Measurements from ENCODE around the gene ZRANB3. TPM values are rescaled to one million over a fixed set of nuclear protein-coding genes. Genes with fewer than 3 reads are reported as not detected.

The ZRANB3 gene
- total and polyA plus RNA-seq, 2 of the 13 experiments (the other 11 are each of a cell fraction or from before 2014, with no cell fraction given): 5.8 to 25.2 TPM

DNA sequence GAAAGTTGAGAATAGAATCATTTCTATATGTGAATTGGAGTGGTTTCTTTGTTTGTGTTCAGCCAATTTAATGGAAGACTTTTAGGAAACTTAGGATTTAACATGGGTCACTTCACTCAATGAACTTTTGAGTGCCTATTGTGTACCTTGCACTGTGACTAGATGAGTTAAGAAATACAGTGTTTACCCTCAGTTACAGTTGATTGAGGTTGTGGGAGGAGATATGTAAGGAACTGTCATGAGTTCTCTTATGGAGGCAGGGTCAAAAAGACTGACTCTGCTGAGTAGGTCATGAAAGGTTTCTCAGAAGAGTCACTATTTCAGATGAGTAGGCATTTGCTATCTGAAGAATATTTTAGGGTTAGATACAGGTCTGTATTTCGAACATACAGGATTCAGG is 380.3 kb downstream of the ZRANB3 start (continued):
- no peak for TF ChIP-seq TBL1XR1 (IDR thresholded peaks at IDR 0.05; ENCODE audit: borderline replicate concordance, low read length, partially characterized antibody)
- no peak for TF ChIP-seq TP53 (CRISPR knock-in tag; conservative IDR thresholded peaks at IDR 0.05)
- no peak for TF ChIP-seq ZNF713 (CRISPR knock-in tag; IDR thresholded peaks at IDR 0.05)
- TF ChIP-seq ARNT2 (CRISPR knock-in tag; IDR thresholded peaks at IDR 0.05; ENCODE audit: low read depth): no peak
- TF ChIP-seq FOXO1 (CRISPR knock-in tag; IDR thresholded peaks at IDR 0.05): 0 out of 2 replicates have a peak, but pooled peaks have one; percentile 28
- TF ChIP-seq, protein P1, sequence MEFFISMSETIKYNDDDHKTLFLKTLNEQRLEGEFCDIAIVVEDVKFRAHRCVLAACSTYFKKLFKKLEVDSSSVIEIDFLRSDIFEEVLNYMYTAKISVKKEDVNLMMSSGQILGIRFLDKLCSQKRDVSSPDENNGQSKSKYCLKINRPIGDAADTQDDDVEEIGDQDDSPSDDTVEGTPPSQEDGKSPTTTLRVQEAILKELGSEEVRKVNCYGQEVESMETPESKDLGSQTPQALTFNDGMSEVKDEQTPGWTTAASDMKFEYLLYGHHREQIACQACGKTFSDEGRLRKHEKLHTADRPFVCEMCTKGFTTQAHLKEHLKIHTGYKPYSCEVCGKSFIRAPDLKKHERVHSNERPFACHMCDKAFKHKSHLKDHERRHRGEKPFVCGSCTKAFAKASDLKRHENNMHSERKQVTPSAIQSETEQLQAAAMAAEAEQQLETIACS (CRISPR knock-in tag; IDR thresholded peaks at IDR 0.05): no peak
- TF ChIP-seq TAF15 (IDR thresholded peaks at IDR 0.05; ENCODE audit: low read depth, low read length, poor library complexity, severe bottlenecking): no peak
- TF ChIP-seq, protein P2, sequence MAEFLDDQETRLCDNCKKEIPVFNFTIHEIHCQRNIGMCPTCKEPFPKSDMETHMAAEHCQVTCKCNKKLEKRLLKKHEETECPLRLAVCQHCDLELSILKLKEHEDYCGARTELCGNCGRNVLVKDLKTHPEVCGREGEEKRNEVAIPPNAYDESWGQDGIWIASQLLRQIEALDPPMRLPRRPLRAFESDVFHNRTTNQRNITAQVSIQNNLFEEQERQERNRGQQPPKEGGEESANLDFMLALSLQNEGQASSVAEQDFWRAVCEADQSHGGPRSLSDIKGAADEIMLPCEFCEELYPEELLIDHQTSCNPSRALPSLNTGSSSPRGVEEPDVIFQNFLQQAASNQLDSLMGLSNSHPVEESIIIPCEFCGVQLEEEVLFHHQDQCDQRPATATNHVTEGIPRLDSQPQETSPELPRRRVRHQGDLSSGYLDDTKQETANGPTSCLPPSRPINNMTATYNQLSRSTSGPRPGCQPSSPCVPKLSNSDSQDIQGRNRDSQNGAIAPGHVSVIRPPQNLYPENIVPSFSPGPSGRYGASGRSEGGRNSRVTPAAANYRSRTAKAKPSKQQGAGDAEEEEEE (CRISPR knock-in tag; IDR thresholded peaks at IDR 0.05; ENCODE audit: borderline replicate concordance): no peak
- 0 out of 2 replicates have a peak, but pooled peaks have one; percentile 34 for TF ChIP-seq ZSCAN9 (CRISPR knock-in tag; IDR thresholded peaks at IDR 0.05; ENCODE audit: borderline replicate concordance)
- TF ChIP-seq EP300 (IDR thresholded peaks at IDR 0.05; ENCODE audit: low read depth in 2 of 2, low read length in 2 of 2): peak in 1 of 2 experiments; percentile 75; a peak in 1 of 4 replicates
- TF ChIP-seq EP300 (CRISPR knock-in tag; IDR thresholded peaks at IDR 0.05; ENCODE audit: borderline replicate concordance): no peak; the same call in 1 of the 2 replicates
- TF ChIP-seq, protein P3, sequence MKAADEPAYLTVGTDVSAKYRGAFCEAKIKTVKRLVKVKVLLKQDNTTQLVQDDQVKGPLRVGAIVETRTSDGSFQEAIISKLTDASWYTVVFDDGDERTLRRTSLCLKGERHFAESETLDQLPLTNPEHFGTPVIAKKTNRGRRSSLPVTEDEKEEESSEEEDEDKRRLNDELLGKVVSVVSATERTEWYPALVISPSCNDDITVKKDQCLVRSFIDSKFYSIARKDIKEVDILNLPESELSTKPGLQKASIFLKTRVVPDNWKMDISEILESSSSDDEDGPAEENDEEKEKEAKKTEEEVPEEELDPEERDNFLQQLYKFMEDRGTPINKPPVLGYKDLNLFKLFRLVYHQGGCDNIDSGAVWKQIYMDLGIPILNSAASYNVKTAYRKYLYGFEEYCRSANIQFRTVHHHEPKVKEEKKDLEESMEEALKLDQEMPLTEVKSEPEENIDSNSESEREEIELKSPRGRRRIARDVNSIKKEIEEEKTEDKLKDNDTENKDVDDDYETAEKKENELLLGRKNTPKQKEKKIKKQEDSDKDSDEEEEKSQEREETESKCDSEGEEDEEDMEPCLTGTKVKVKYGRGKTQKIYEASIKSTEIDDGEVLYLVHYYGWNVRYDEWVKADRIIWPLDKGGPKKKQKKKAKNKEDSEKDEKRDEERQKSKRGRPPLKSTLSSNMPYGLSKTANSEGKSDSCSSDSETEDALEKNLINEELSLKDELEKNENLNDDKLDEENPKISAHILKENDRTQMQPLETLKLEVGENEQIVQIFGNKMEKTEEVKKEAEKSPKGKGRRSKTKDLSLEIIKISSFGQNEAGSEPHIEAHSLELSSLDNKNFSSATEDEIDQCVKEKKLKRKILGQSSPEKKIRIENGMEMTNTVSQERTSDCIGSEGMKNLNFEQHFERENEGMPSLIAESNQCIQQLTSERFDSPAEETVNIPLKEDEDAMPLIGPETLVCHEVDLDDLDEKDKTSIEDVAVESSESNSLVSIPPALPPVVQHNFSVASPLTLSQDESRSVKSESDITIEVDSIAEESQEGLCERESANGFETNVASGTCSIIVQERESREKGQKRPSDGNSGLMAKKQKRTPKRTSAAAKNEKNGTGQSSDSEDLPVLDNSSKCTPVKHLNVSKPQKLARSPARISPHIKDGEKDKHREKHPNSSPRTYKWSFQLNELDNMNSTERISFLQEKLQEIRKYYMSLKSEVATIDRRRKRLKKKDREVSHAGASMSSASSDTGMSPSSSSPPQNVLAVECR (CRISPR knock-in tag; IDR thresholded peaks at IDR 0.05; ENCODE audit: borderline replicate concordance): no peak
- peak; percentile 81 for TF ChIP-seq SP5 (CRISPR knock-in tag; IDR thresholded peaks at IDR 0.05; ENCODE audit: borderline replicate concordance, low read depth)
- TF ChIP-seq NR2C2 (CRISPR knock-in tag; IDR thresholded peaks at IDR 0.05; ENCODE audit: borderline replicate concordance): no peak
- TF ChIP-seq GATAD2A (CRISPR knock-in tag; IDR thresholded peaks at IDR 0.05): peak; percentile 89
- TF ChIP-seq ISX (CRISPR knock-in tag; conservative IDR thresholded peaks at IDR 0.05): no peak
- TF ChIP-seq, protein P4, sequence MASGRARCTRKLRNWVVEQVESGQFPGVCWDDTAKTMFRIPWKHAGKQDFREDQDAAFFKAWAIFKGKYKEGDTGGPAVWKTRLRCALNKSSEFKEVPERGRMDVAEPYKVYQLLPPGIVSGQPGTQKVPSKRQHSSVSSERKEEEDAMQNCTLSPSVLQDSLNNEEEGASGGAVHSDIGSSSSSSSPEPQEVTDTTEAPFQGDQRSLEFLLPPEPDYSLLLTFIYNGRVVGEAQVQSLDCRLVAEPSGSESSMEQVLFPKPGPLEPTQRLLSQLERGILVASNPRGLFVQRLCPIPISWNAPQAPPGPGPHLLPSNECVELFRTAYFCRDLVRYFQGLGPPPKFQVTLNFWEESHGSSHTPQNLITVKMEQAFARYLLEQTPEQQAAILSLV (CRISPR knock-in tag; IDR thresholded peaks at IDR 0.05; ENCODE audit: borderline replicate concordance): no peak
- peak; percentile 57 for TF ChIP-seq CEBPB (IDR thresholded peaks at IDR 0.05; ENCODE audit: borderline replicate concordance, low read depth, low read length)
- TF ChIP-seq HNF4G (IDR thresholded peaks at IDR 0.05; ENCODE audit: borderline replicate concordance, low read depth, low read length): peak; percentile 74; the same call in 1 of the 2 replicates
- no peak for TF ChIP-seq HNF4G (CRISPR knock-in tag; IDR thresholded peaks at IDR 0.05; ENCODE audit: borderline replicate concordance, low read depth)
- TF ChIP-seq, protein P5, sequence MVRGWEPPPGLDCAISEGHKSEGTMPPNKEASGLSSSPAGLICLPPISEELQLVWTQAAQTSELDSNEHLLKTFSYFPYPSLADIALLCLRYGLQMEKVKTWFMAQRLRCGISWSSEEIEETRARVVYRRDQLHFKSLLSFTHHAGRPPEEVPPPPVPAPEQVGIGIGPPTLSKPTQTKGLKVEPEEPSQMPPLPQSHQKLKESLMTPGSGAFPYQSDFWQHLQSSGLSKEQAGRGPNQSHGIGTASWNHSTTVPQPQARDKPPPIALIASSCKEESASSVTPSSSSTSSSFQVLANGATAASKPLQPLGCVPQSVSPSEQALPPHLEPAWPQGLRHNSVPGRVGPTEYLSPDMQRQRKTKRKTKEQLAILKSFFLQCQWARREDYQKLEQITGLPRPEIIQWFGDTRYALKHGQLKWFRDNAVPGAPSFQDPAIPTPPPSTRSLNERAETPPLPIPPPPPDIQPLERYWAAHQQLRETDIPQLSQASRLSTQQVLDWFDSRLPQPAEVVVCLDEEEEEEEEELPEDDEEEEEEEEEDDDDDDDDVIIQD (CRISPR knock-in tag; IDR thresholded peaks at IDR 0.05; ENCODE audit: low read depth): peak; percentile 62; the same call in 1 of the 2 replicates

Data from HepG2 (cell line).